ENCODE results near the gene SORCS1. TPM values are rescaled to one million over a fixed set of nuclear protein-coding genes. Genes with fewer than 3 reads are reported as not detected.

The SORCS1 gene
- total RNA-seq, 3 donors from 2014 or later, result 0.73 to 3.3 (median 2.9) TPM

- no peak overlapping the region for H3K27ac ChIP-seq
- H3K9me3 ChIP-seq, result no peaks in the 10 kb centered on the region
- no peaks in the 10 kb centered on the region for H3K27me3 ChIP-seq
- no peaks in the 10 kb centered on the region for H3K4me1 ChIP-seq
- H3K36me3 ChIP-seq, result no peaks in the 10 kb centered on the region
- H3K4me3 ChIP-seq, result no peak overlapping the region
- no peak for TF ChIP-seq POLR2AphosphoS5 (IDR thresholded peaks at IDR 0.05)
- TF ChIP-seq POLR2A (IDR thresholded peaks at IDR 0.05), result no peak
- TF ChIP-seq, protein P1, sequence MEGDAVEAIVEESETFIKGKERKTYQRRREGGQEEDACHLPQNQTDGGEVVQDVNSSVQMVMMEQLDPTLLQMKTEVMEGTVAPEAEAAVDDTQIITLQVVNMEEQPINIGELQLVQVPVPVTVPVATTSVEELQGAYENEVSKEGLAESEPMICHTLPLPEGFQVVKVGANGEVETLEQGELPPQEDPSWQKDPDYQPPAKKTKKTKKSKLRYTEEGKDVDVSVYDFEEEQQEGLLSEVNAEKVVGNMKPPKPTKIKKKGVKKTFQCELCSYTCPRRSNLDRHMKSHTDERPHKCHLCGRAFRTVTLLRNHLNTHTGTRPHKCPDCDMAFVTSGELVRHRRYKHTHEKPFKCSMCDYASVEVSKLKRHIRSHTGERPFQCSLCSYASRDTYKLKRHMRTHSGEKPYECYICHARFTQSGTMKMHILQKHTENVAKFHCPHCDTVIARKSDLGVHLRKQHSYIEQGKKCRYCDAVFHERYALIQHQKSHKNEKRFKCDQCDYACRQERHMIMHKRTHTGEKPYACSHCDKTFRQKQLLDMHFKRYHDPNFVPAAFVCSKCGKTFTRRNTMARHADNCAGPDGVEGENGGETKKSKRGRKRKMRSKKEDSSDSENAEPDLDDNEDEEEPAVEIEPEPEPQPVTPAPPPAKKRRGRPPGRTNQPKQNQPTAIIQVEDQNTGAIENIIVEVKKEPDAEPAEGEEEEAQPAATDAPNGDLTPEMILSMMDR (IDR thresholded peaks at IDR 0.05), result no peak
- no peak for DNase-seq (ENCODE audit: low spot score in 2 of 2)
- intact Hi-C loops (cut with DNase I; ENCODE audit: low total_unique reads), result no loop called here
Measured at GRCh38 chr10:106648534-106649481, 515.7 kb downstream of the SORCS1 start.

DNA sequence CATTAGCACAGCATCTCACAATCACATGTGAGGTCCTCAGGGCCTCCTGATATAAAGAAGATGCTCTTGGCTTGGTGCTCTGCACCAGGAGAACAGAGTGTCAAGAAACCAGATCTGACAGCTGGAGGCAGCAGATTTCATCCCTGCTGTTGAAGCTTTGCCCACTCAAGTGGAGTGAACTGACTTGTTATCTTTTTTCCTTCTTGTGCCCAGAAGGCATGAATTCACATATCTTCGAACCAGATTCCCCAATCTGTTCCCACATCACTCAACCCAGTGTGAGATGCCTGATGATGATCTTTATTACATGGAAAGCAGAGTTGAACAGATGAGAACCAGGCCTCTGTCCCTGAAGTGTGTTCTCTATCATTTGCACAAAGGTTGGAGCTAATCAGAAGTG is 521.0 kb downstream of the SORCS1 start:
- no peak overlapping the region for H3K4me3 ChIP-seq
- no peaks in the 10 kb centered on the region for H3K27me3 ChIP-seq
- DNase-seq (ENCODE audit: low spot score in 2 of 2), result no peak
- no peaks in the 10 kb centered on the region for H3K4me1 ChIP-seq
- intact Hi-C loops (cut with DNase I; ENCODE audit: low total_unique reads), result no loop called here
- H3K9me3 ChIP-seq, result no peaks in the 10 kb centered on the region
- H3K27ac ChIP-seq, result no peak overlapping the region
- TF ChIP-seq POLR2AphosphoS5 (IDR thresholded peaks at IDR 0.05) (no peak), POLR2A (IDR thresholded peaks at IDR 0.05) (no peak)
- TF ChIP-seq, protein P1 (IDR thresholded peaks at IDR 0.05), result no peak
- no peaks in the 10 kb centered on the region for H3K36me3 ChIP-seq

DNA sequence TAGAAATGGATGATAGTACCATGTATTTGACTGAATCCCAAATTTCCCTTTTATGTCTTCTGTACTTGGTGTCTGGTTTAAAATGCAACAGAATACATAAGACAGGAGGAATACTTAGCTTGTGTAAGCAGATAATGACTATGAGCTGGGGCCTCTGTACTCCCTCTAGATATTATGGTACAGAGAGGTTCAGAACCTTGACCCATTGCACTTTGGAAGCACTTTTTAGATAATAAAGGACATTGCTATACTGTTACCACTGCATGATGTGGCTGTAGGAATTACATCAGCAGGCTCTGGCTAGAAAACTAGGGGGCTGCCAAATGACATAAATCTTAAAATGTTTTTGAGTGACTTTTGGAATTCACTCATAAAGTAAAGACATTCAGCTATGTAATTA is 526.6 kb downstream of the SORCS1 start:
- no peak for TF ChIP-seq POLR2A (IDR thresholded peaks at IDR 0.05)
- no peak for TF ChIP-seq POLR2AphosphoS5 (IDR thresholded peaks at IDR 0.05)
- TF ChIP-seq, protein P1 (IDR thresholded peaks at IDR 0.05), result no peak
- intact Hi-C loops (cut with DNase I; ENCODE audit: low total_unique reads), result no loop called here
- Histone ChIP-seq H3K4me3 (no peak overlapping the region), H3K27me3 (no peaks in the 10 kb centered on the region), H3K4me1 (no peaks in the 10 kb centered on the region), H3K9me3 (no peaks in the 10 kb centered on the region), H3K27ac (no peak overlapping the region), H3K36me3 (no peaks in the 10 kb centered on the region)
- DNase-seq (ENCODE audit: low spot score in 2 of 2), result no peak

DNA sequence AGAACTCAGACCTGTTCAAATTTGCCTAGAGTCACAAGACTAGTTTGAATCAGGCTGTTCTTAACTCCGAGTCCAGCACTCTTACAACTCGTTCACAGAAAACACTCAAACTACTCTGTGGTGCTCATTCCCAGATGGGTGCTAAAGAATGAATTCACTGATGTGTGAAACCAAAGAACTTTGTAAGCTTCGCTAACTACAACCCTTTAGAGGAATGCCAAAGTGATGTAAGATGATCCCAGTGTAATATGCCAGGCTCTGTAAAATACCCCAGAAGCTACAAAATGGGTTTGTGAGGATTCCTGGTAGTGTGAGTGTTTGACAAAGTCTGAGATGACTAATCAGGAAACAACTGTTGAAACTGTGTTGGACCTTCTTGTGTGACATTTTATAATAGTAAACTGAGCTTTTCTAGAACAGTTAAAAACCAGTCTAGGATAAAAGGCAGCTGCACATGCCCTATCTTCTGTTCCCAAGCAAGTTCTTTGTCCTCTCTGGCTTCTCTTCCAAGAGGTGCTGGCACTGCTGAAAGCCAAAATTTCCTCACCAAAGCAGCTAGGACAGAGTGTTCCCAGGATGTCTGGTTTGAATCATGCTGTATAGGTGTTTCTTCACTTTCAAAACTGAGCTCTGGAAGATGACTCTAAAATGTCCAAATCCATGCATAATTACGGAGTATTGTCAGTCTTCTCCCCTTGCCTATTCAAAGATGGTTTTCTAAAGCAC is 527.6 kb downstream of the SORCS1 start:
- no peak overlapping the region for H3K27ac ChIP-seq
- intact Hi-C loops (cut with DNase I; ENCODE audit: low total_unique reads), result no loop called here
- TF ChIP-seq, protein P1 (IDR thresholded peaks at IDR 0.05), result no peak
- TF ChIP-seq POLR2AphosphoS5 (IDR thresholded peaks at IDR 0.05) (no peak), POLR2A (IDR thresholded peaks at IDR 0.05) (no peak)
- no peaks in the 10 kb centered on the region for H3K27me3 ChIP-seq
- no peak for DNase-seq (ENCODE audit: low spot score in 2 of 2)
- H3K9me3 ChIP-seq, result no peaks in the 10 kb centered on the region
- no peak overlapping the region for H3K4me3 ChIP-seq
- H3K4me1 ChIP-seq, result no peaks in the 10 kb centered on the region
- H3K36me3 ChIP-seq, result no peaks in the 10 kb centered on the region

DNA sequence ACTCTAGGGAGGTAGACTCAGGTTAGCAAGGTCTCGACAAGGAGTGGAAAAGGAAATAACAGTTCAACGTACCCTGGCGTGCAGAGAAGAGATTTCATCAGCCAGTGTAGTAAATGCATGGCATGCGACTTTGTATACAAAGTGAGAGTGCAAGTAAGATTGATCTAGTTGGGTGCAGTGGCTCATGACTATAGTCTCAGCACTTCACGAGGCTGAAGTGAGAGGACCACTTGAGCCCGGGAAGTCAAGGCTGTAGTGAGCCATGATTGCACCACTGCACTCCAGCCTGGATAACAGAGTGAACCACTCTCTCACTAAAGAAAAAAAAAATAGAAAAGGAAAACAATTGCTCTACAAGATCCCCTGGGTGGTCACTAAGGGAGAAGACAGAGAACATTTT is 528.6 kb downstream of the SORCS1 start:
- H3K36me3 ChIP-seq, result no peaks in the 10 kb centered on the region
- TF ChIP-seq POLR2AphosphoS5 (IDR thresholded peaks at IDR 0.05) (no peak), POLR2A (IDR thresholded peaks at IDR 0.05) (no peak)
- TF ChIP-seq, protein P1 (IDR thresholded peaks at IDR 0.05), result no peak
- H3K27ac ChIP-seq, result no peak overlapping the region
- DNase-seq (ENCODE audit: low spot score in 2 of 2), result no peak
- H3K4me3 ChIP-seq, result no peak overlapping the region
- no peaks in the 10 kb centered on the region for H3K9me3 ChIP-seq
- intact Hi-C loops (cut with DNase I; ENCODE audit: low total_unique reads), result no loop called here
- H3K27me3 ChIP-seq, result no peaks in the 10 kb centered on the region
- no peaks in the 10 kb centered on the region for H3K4me1 ChIP-seq
